ENCODE results near the gene PSMC4.

GRCh38 chr19:39924952-39925351 lies 46.0 kb upstream of the PSMC4 start:
- no peak for TF ChIP-seq CTCF (IDR thresholded peaks at IDR 0.05)
- TF ChIP-seq POLR2A (IDR thresholded peaks at IDR 0.05), result no peak
